AG04450 (cell line): ENCODE measurements around the gene ADAMTS4. TPM values are rescaled to one million over a fixed set of nuclear protein-coding genes. Genes with fewer than 3 reads are reported as not detected.

Source experiments
- CTCF ChIA-PET: fragments of 300-600, 350-600 bp; formaldehyde crosslinking; extraction: SDS; loops from one replicate; lab custom pipeline; 2022; ENCODE audit warnings: antibody characterized with exemption, inconsistent platforms; lab: Charles Lee
- POLR2A ChIA-PET: fragments of 350-600 bp; formaldehyde crosslinking; extraction: SDS; loops from one replicate; lab custom pipeline; 2021; ENCODE audit warnings: antibody characterized with exemption, inconsistent platforms; lab: Yijun Ruan, JAX
- DNase-seq: peaks from one replicate; pipeline ENCODE4 v3.0.0-alpha.2; 2011; ENCODE audit warnings: low read depth, low spot score
- H3K27ac ChIP-seq: one replicate; pipeline ENCODE4 v1.5.1; 2012; ENCODE audit warnings: low read depth, low read length, control low read depth
- H3K27me3 ChIP-seq: one replicate; pipeline ENCODE4 v1.6.0; 2012; ENCODE audit warnings: low read length; ENCODE audit not compliant: control insufficient read depth, insufficient read depth
- H3K4me3 ChIP-seq: 2 replicates; pipeline ENCODE4 v1.5.1; 2011; ENCODE audit warnings: mild to moderate bottlenecking, low read depth, low read length, control low read depth
- H3K9me3 ChIP-seq: 2 replicates; pipeline ENCODE4 v1.5.1; 2012; ENCODE audit warnings: low read length; ENCODE audit not compliant: control insufficient read depth, insufficient read depth
- polyA plus RNA-seq: library from polyadenylated mRNA; depleted of rRNA; stranded (reverse); fragments of >200 nt; gene quantifications from 2 replicates; pipeline ENCODE4 v1.2.3, GENCODE V29; 2011
- TF ChIP-seq, protein P1 (sequence below): IDR thresholded peaks from 2 replicates; pipeline ENCODE4 v1.5.1; 2011; ENCODE audit warnings: low read depth, low read length, control low read depth, inconsistent platforms

The ADAMTS4 gene
- polyA plus RNA-seq, 1 experiment: 0.52 TPM

DNA sequence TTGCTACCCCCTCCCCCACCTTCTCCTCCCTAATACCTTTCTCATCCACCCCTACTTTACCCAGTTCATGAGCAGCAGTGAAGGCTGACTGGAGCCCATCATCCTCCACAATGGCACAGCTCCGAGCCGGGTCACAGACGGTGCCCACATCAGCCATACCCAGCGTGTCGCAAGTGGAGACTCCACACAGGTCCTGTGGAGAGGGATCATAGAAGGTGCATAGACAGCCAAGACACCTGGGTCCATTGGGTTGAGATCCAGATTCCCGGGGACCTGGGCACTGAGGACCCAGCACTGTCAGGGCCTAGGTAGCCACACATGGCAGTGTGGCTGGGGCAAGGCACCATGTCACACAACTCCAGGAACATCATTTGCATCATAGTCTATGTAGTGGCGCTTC is 2.7 kb downstream of the ADAMTS4 start:
- Histone ChIP-seq H3K4me3 (no peak overlapping the region), H3K27me3 (no peaks in the 10 kb centered on the region), H3K27ac (no peak overlapping the region), H3K9me3 (no peaks in the 10 kb centered on the region)
- CTCF ChIA-PET: interaction anchor here (1.9 kb wide), 1 partner anchor 186 kb away, joined by 13 read pairs; no protein-coding TSS in a partner anchor
- DNase-seq: no peak
- TF ChIP-seq, protein P1, sequence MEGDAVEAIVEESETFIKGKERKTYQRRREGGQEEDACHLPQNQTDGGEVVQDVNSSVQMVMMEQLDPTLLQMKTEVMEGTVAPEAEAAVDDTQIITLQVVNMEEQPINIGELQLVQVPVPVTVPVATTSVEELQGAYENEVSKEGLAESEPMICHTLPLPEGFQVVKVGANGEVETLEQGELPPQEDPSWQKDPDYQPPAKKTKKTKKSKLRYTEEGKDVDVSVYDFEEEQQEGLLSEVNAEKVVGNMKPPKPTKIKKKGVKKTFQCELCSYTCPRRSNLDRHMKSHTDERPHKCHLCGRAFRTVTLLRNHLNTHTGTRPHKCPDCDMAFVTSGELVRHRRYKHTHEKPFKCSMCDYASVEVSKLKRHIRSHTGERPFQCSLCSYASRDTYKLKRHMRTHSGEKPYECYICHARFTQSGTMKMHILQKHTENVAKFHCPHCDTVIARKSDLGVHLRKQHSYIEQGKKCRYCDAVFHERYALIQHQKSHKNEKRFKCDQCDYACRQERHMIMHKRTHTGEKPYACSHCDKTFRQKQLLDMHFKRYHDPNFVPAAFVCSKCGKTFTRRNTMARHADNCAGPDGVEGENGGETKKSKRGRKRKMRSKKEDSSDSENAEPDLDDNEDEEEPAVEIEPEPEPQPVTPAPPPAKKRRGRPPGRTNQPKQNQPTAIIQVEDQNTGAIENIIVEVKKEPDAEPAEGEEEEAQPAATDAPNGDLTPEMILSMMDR: no peak
- POLR2A ChIA-PET: interaction anchor here (0.7 kb wide), 1 partner anchor 10 kb away, joined by 4 read pairs; no protein-coding TSS in a partner anchor

DNA sequence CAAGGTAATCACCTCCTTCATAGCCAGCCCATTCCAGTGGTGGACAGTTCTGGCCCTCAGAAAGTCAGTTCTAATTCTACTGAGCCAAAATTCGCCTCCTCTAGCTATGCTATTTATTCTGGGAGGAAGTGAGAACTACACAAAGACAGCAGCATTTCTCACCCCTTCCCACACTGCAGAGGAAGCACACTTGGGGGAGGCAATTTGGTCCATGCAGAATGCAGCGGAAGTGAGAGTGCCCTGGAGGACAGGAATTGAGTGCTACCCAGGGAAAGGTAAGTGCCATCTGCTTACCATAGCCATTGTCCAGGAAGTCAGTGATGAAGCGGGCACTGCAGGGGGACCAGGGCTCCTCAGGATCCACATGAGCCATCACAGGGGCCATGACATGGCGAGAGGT is 3.7 kb downstream of the ADAMTS4 start:
- Histone ChIP-seq H3K27ac (no peak overlapping the region), H3K4me3 (no peak overlapping the region), H3K9me3 (no peaks in the 10 kb centered on the region), H3K27me3 (no peaks in the 10 kb centered on the region)
- no peak for DNase-seq
- POLR2A ChIA-PET: no interaction called here
- TF ChIP-seq, protein P1: no peak
- CTCF ChIA-PET: interaction anchor here (0.6 to 5.6 kb wide), 3 partner anchors 9 to 197 kb away, joined by 3 to 65 read pairs (median 62); partner anchors contain the start of gene NDUFS2

DNA sequence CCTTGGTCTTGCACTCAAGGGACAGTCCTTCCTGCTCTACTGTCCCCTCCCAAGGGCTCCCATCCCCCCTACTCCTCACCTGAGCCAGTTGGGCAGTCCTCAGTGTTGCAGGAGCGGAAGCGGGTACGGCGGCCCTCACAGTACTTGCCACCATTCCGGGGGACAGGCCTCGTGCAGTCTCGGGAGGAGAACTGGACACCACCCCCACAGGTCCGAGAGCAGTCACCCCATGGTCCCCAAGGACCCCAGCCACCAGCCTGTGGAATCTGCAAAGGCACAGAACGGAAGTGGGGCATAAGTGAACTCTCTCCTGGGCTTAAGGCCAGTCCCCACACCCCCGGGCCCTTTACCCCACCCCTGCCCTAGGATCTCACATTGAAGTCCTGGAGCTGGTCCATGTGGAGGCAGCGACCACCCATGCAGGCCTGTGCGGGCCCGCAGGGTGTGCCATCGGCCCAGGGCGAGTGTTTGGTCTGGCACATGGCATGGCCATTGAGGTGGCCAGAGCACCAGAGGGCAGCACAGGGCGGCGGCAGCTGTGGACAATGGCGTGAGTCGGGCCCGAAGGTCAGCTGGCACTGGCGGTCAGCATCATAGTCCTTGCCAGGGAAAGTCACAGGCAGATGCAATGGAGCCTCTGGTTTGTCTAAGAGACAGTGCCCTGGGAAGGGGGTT is 5.2 kb downstream of the ADAMTS4 start:
- TF ChIP-seq, protein P1: no peak
- H3K9me3 ChIP-seq: no peaks in the 10 kb centered on the region
- no peak overlapping the region for H3K27ac ChIP-seq
- POLR2A ChIA-PET: interaction anchor here (1.3 kb wide), 1 partner anchor 32 kb away, joined by 5 read pairs; the partner anchor contains the start of gene TOMM40L
- no peak for DNase-seq
- H3K4me3 ChIP-seq: no peak overlapping the region
- H3K27me3 ChIP-seq: no peaks in the 10 kb centered on the region
- CTCF ChIA-PET: interaction anchor here (1.0 to 5.6 kb wide), 11 partner anchors 10 to 191 kb away, joined by 4 to 92 read pairs (median 20); partner anchors contain the start of genes B4GALT3, NDUFS2 and TOMM40L

DNA sequence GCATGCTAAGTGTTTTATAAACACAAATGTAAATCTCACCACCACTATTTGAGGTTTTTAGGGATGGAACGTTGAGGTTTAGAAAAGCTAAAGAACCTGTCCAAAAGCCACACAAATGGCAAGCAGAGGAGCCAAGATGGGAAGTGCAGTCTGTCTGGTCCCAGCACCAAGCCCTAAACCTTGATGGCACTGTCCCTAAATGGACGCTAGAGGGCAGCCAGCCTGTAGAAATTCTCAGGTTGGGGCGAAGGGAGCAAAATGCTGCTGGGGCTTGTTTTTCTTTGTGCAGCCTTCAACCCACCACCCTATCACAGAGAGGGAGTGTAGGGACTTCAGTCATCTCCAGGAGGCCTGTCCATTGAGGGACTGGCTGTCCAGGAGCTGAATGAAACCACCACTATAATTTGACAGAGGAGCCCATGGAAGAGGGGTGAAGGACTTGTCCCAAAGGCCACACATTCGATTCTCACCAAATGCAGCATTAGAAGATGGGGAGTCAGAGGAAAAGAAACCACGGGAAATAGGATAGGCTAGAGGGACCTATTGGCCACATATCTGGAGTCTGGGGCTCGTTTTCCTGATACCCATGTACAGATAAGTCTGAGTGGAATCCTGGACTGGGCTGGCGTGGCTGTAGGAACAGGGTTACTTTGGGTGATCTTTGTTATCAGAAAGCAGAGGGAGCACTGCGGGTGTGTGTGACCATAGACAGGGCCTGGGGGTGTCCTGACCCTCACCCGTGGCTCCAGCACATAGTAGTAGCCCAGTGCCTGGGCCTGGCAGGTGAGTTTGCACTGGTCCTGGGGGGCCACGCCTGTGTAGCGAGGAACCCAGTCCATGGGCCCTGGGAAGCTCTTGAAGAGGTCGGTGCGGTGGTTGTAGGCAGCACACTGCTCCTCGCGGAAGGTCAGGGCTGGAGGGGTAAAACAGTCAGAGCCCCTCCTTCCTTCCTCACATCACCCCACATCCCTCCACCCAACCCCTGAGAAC is 6.1 kb downstream of the ADAMTS4 start:
- ChIA-PET POLR2A (interaction anchor here (1.3 kb wide), 2 partner anchors 9 to 33 kb away, joined by 3 to 5 read pairs; partner anchors contain the start of genes NDUFS2 and TOMM40L), CTCF (interaction anchor here (0.5 to 5.6 kb wide), 31 partner anchors 11 to 1124 kb away, joined by 3 to 92 read pairs (median 7); partner anchors contain the start of genes APOA2, B4GALT3, CASQ1 and FCER1G)
- TF ChIP-seq, protein P1: peak; percentile 92
- Histone ChIP-seq H3K27me3 (no peaks in the 10 kb centered on the region), H3K9me3 (no peaks in the 10 kb centered on the region), H3K4me3 (no peak overlapping the region), H3K27ac (no peak overlapping the region)
- peak; percentile 37 for DNase-seq
